GM18526 (cell line): Measurements from ENCODE around the gene HSH2D.

ENCODE experiments used
- POLR2A ChIP-seq: IDR thresholded peaks from 3 replicates; pipeline ENCODE4 v1.6.1; 2011; ENCODE audit not compliant: insufficient read length; ENCODE audit errors: extremely low read depth

HSH2D gene, protein sequence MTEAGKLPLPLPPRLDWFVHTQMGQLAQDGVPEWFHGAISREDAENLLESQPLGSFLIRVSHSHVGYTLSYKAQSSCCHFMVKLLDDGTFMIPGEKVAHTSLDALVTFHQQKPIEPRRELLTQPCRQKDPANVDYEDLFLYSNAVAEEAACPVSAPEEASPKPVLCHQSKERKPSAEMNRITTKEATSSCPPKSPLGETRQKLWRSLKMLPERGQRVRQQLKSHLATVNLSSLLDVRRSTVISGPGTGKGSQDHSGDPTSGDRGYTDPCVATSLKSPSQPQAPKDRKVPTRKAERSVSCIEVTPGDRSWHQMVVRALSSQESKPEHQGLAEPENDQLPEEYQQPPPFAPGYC

DNA sequence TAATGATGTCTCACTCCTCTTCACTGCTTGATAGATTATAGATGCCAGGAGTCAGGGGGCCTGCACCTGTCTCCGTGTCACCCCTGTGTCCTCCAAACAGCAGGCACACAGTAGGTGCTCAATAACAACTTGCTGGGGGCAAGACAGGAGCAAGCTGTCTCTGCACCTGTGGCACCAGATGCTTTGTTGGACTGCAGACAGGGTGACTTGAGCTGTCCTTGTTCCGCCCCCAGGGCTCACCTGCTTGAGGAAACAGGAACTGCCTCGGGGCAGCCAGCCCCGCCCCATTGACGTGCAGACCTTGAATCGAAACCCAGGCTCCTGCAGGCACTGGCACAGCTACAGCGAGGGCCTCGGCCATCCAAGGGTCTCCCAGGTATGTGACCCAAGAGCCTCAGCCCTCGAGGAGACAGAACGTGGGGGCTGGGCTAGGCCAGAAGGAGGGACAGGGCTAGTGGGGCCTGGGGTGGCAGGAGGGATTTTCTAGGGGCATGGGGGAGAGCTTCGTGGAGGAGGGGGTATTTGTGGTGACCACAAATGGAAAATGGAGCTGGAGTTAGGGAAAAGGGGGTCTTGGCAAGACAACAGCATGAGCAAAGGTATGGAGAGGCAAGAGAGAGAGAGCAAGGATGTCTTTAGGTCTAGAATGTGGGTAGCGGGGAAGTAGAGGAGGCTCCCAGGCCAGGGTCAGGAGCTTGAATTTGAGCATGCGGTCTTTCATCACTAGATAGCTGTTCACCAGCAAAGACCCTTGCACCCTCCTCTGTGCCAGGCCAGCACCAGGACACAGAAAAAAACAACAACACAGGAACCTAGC, at the start of gene HSH2D:
HSH2D (plus strand) TSS at position 287 of the 817 bp plus-strand sequence. CDS start 5,066 bp downstream, outside the sequence.
- peak; percentile 96 for TF ChIP-seq POLR2A

DNA sequence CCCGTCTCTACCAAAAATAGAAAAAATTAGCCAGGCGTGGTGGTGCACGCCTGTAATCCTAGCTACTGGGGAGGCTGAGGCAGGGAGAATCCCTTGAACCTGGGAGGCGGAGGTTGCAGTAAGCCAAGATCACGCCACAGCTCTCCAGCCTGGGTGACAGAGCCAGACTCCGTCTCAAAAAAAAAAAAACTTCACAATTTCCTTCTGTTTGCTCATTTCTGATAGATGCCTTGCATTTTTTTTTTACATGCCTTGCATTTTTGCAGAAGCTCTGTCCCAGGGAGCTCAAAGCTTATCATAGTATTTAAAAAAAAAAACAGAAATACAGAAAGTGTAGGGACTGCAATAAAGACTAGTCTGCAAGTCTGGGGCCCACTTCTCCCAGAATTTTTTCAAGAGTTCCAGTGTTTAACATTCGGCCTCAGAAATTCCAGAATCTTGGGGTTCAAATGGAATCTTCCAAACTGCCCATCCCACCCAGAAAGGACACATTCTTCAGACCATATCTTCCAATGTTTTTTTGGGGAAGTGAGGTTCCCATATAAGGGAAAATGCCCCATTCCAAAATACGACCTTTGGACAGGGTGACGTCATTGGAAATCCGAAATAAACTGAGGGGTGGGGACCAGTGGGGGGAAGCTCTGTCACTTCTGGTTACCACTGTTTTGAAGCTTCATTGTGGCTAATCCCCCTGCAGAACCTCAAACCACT, 49.0 kb upstream of the HSH2D start:
- no peak for TF ChIP-seq POLR2A

DNA sequence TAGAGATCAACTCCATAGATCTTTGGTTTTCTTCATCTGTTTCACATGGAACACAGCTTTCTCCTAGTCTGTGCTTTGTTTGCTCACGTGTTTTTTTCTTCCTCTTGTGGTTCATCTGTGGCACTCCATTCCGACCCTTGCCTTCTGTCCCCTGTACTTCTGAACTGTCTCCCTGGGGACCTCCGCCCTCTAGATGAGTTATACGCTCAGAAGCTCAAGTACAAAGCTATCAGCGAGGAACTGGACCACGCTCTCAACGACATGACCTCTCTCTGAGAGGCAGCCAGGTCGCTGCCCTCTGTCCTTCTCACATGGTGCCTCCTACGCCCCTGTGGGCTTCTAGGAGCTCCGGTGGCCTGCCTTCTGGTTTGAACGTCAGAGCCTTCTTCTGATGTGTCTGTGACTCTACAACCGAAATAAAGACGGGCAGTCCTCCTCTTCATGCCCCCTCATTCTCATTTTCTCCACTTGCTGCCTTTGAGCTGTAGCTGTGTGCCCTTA, 48.4 kb upstream of the HSH2D start:
- TF ChIP-seq POLR2A, result no peak

DNA sequence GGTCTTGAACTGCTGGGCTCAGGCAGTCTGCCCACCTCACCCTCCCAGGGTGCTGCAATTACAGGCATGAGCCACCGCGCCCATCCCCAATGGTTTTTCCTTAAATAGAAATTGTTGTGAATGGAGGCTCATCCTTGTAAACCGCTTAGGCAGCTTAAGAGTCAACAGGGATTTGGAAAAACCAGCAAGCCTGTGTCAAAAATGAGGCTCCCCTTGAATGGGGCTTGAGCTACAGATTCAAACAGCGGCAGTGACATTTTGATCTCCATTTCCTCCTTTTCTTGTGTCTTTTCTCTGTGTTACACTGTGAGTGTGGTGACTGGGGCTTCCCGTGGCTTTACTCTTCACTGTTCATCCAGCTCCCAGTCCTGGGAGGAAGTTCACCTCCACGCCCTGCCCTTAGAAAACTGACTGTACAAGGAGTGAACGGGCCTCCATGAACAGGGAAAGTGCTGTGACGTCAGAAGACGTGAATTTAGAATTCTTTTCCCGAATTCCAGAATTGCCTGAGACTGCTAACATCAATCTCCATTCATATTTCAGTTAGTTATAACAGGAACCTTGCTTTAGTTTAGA, 47.1 kb upstream of the HSH2D start:
- TF ChIP-seq POLR2A, result no peak

DNA sequence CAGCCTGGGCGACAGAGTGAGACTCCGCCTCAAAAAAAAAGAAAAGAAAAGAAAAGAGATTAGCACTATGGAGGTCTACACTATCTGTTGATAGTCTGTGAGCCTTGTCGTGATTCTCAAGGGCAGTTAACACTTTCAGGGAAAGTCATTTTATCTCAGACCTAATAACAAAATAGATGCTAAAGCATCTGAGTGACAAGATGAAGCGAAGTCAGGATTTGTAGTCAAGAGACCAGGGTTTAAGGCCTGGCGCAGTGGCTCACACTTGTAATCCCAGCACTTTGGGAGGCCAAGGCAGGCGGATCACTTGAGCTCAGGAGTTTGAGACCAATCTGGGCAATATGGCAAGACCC, 45.1 kb upstream of the HSH2D start:
- TF ChIP-seq POLR2A, result no peak

DNA sequence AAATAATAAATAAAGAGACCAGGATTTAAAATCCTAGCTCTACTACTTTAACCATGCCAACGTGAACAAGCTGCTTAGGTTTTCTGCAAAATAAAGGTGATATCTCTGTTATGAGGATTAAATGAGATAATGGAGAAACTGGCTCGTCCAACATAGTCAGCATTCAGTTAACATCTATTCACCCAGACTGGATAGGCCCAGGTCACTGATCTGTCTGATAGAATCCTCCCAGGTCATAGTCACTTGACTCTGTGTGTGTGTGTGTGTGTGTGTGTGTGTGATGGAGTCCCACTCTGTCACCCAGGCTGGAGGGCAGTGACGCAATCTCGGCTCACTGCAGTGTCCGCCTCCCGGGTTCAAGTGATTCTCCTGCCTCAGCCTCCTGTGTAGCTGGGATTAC, 44.7 kb upstream of the HSH2D start:
- no peak for TF ChIP-seq POLR2A

DNA sequence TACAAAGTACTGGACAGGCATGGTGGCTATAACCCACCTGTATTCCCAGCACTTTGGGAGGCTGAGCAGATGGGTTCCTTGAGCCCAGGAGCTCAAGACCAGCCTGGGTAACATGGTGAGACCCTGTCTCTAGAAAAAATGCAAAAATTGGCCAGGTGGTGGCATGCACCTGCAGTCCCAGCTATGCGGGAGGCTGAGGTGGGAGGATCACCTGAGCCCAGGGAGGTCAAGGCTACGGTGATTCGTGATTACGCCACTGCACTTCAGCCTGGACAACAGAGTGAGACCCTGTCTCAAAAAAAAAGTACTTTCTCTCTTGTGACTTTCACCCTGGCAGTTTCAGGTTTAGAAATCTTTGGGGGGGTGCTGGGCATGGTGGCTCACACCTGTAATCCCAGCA, 43.0 kb upstream of the HSH2D start:
- TF ChIP-seq POLR2A, result no peak

DNA sequence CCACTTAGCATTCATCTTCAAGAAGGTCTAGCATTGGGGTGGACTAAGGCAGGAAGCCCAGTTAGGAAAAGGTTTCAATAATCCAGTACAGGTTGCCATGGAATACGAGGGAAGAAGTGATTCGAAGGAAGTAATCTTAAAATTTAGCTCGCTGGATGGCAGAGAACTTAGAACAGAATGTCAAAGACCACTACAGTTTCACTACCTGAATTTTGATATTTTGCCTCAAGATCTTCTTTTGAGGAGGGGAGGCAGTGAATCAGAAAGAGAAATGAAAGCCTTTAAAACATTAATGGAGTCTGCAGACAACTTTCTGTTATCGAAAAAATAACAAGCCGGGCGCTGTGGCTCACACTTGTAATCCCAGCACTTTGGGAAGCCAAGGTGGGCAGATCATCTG, 38.8 kb upstream of the HSH2D start:
- TF ChIP-seq POLR2A, result no peak

DNA sequence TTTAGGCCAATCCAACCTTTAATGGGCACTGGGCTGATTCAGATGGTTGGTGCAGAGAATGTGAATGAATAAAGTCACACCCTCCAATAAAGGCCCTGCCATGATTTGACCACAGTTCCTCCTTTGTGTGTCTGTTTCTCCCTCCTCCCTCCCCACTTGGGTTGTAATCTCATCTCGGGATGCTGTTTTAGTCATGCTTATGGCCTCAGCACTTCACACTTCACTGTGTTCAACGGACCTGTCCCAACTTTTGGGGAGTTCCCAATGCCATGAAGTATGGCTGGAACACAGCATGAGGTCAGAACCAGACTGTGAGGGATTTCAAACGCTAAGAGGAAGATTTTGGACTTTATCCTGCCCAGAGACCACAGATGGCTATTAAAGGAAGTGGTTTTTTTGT, 37.4 kb upstream of the HSH2D start:
- no peak for TF ChIP-seq POLR2A

DNA sequence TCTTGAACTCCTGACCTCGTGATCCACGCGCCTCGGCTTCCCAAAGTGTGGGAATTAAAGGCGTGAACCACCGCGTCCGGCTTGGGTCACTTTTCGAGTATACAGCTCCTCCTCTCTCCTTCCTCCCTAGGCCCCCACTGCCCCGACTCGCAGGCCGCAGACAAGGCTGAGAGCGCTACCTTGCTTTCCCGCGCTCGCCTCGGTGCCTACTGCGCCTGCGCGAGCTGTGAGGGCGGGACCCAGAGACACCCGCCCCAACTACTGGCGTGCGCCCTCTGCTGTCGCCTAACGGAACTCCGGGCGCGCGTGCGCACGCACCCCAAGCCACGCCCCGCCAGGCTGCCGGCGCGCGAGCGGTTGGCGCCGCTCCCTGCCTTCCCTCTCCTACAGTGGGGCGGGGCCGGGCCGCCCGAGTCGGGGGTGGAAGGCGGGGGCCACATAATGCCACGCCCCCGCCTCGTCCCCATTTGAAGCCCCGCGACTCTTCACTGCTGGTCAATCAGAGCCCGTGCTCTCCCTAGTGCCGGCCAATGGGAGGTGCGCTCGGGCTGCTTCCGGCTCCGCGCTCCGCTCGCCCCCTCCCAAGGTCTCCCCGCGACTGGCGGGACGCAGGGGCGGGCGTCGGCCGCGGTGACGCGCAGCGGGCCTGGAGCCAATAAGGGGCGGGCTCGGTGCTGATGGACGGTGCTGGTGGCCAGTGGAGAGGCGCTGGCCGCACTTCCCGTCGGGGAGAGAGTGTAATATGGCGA, 32.2 kb upstream of the HSH2D start, which contains the start of gene RAB8A:
RAB8A (plus strand) TSS at position 730 of the 749 bp plus-strand sequence; CDS start at position 743, 13 bp downstream.
- TF ChIP-seq POLR2A, result peak; percentile 58

DNA sequence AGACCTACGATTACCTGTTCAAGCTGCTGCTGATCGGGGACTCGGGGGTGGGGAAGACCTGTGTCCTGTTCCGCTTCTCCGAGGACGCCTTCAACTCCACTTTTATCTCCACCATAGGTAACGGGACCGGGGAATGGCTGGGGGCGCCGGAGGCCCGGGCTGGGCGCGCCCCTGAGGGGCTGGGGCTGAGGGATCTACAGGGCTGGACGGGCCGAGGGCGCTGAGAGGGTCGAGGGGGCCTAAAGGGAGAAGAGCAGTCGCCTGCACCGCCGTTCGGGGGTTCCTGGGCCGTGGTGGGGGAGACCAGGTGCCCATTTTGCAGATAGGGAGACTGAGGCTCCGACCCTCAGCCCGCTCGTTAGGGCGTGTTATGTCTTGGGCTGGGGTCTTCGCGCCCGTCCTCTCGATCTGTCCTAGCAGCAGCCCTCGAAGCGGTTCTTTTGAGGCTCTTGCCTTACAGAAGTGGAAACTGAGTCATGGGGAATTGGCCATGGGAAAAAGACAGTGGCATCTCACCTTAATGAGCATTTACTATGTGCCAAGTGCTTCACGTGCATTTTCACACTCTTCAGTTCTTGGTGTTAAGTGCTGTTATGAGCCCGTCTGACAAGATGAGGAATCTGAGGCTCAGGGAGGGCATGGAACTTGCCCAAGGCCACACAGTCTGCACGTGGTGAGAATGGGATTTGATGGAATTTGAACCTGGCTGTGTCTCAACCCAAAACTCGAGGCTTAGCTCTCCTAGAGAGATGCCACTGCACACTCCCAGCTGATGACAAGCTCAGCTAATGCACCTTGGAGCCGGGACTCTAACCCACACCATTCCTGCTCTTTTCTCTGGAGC, 31.4 kb upstream of the HSH2D start:
- TF ChIP-seq POLR2A, result peak; percentile 79

DNA sequence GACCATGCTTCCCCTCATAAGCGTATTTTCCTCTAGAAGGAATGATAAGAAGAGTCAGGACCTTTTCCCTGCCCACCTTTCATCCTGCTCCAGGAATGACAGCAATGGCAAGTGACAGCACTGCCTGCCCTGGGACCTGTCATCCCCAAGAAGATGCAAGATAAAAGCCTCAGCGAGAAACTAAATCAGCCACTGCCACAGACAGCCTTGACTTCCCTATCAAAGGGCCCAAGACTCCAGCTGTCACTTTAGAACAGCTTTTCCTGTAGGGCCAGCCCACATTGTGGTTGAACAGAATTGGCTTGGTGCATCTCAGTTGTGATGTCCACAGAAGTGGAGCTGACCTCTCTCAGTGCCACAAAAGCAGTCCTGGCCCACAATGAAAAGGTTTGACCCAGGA, 30.7 kb upstream of the HSH2D start:
- TF ChIP-seq POLR2A, result no peak

DNA sequence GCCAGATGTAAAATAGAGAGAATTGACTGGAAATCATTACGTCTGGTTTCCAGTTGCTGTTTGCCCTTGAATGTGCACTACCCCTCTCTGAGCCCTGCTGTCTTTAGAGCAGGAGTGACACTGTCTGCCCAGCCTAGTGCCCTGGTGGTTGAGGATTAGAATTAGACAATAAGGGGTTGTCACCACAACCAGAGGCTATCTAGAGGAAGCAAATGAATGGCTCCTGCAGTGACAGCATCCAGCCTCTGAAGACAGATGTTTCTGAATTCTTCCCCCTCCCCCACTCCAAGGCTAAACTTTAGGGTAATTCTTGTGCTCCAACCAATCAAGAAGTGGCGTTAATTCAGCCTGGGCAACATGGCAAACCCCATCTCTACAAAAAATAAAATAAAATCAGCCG, 29.8 kb upstream of the HSH2D start:
- no peak for TF ChIP-seq POLR2A

DNA sequence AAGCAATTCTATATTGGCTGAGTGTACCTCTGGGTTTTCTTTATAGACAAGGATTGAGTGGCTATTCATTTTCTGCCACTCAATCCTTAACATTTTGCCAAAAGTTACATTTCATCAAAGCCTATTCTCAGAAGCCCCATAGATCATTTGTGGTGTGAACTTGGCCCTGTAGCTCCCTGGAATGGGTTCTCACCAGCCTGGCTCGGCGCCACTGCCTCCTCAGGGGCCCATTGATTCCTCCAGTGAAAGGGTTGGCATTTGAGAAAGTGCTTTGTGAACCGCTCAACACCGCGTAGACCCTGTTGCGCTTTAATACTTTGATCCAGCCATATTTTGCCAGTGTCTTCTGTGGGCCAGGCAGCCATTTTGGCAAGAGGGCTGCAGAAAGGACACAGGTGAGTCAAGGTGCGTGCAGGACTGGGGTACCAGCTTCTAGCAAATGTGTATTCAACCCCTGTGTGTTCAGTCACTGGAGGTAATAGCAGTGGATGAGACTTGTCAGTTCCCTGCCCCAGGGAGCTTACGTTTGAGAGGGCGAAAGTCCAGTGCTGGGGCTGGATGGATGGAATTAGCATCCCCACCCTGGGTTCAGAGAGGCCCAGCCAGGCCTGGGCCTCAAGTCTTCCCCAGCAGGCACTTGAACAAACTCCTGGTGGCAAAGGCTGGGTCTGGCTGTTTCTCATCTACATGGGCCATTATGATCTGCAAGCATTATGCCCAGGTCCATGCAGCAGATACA, 28.0 kb upstream of the HSH2D start:
- no peak for TF ChIP-seq POLR2A
